Astrocyte of the hippocampus (primary cell): ENCODE measurements around the gene TCF23.

Experiments
- DNase-seq: peaks from one replicate; pipeline ENCODE4 v3.0.0; 2011; ENCODE audit warnings: low read depth, low spot score

The TCF23 gene

DNA sequence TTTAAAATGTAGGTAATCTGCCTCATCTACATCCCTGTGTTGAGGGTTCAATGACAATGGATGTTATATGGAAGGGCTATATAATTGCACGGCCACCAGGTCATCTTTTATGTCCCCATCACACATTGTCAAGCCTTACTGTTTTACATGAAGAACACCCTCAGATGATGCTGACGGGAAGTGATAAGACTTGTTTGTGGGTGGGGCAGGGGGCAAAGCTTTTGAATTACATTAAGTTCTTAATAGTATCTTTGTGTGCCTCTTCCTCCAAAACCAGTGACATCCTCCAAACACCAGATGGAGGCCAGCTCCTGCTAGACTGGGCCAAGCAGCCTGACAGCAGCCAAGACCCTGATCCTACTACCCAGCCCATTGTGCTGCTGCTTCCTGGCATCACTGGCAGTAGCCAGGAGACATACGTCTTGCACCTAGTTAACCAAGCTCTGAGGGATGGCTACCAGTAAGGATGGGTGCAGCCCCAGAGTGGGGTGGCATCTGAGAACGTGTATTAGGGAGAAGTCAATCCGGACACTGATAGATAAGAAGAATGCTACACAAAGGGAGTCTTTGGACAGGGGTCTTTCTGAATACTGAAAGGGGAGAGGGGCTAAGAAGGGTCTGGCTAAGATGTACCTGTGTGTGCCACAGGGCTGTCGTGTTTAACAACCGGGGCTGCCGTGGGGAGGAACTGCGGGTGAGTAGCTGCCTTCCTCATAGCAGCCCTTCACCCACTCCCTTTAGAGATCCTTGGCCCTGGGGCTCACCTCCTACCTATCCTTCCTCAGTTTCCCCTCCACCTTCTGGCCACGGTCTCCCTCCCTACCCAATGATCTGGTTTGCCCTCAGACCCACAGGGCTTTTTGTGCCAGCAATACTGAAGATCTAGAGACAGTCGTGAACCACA, 19.9 kb upstream of the TCF23 start:
- no peak for DNase-seq

DNA sequence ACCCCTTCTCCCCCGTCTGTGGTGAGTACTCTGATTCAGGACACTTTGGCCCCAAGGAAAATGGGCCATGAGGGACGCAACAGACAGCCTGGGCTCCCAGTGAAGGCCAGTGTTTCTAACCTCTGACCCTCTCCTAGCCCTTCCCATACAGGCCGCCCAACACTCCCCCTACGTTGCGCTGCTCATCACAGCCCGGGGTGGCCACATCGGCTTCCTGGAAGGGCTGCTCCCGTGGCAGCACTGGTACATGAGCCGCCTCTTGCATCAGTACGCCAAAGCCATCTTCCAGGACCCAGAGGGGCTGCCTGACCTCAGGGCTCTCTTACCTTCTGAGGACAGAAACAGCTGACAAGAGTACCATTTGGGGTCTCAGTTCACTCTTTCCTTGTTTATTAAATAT, 18.4 kb upstream of the TCF23 start:
- DNase-seq, result no peak

DNA sequence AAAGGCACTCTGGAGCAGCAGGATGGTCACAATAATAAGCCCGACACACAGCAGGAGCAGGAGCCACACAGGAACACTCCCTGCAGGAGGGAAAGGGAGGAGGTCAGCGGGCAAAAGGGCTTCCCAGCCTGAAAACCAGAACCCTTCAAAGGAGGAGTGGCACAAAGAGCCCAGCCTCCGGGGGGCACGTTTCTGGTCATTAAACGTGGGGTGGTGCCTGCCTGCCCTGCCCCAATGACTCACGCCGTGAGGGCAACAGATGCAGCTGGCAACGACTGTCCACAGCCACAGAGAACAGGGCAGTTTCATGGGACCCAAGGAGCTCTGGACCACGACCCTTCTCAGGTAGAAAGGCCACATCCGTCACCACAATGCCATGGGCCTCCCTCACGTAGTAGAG, 17.4 kb upstream of the TCF23 start:
- DNase-seq, result no peak

DNA sequence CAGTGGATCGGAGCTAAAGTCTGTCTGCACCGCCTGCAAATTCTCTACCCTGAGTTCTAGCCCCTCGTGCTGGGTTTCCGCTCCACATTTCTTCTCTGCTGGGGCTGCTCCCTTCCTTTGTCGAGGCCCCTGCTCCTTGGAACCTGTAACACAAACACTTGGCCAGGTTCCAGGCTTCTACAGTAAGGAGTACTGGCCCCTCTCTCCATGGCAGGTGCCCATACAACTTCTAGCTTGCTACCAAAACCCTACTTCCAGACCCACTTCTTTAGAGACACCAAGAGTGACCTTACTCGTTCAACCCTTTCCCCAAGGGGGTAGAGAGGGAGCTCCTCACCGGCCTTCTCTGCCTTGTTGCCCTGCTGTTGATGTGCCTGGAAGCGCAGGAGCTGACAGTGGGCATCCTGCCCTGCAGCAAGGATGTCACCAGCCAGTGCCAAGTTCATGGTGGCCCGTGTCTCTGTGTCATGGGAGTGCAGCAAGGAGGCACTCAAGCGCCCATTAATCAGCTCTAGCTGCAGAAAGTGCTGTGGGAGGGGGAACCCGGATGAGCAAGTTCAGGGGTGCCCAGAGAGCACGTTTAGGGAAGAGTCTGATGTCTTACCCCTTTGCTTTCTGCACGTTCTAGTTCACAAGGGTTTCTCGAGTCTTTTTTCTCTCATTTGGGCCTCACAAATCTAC, 15.5 kb upstream of the TCF23 start:
- no peak for DNase-seq

DNA sequence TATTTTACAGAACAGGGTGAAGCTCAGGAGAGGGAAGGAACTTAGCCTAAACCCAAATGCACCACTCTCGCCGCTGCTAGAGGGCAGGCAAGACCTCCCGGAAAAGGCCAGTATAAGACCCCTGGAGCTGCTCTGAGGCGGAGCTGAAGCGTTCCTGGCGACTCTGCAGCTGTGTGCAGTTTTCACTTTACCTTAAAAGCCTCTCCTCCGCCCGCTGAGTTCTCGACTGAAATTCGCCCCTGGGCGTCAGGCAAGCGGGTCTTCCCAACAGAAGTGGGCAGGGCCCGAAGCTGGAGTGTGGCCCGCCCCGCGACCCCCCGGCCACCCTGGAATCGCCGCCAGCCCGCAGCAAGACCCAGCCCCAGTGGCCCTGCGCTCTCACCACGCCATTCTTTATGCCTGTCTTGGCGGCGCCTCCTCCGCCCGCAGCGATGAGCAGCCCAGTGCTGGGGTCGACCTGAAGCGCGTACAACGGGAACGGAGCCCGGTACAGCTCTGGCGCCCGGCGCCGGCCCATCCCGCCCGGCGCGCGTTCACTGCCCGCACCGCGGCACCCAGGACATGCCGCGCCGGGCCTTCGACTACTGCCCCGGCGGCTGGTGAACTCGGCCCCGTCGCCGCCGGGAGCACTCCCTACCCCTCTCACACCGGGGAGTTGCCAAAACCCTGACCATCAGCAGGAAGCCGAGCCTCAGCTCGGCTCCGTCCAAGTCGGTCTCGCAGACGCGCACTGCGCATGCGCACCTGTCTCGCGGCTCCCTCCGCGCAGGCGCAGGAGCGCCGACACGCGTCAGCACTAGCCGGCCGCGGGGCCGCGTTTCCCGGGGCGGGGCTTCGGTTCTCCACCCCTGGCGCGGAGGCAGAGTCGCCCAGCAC, 14.7 kb upstream of the TCF23 start, which contains the start of gene PREB:
Gene PREB, minus strand, starts transcription at position 732 of the 876 bp plus-strand sequence. Its CDS starts 215 bp downstream, at position 517.
- DNase-seq, result peak; percentile 99

DNA sequence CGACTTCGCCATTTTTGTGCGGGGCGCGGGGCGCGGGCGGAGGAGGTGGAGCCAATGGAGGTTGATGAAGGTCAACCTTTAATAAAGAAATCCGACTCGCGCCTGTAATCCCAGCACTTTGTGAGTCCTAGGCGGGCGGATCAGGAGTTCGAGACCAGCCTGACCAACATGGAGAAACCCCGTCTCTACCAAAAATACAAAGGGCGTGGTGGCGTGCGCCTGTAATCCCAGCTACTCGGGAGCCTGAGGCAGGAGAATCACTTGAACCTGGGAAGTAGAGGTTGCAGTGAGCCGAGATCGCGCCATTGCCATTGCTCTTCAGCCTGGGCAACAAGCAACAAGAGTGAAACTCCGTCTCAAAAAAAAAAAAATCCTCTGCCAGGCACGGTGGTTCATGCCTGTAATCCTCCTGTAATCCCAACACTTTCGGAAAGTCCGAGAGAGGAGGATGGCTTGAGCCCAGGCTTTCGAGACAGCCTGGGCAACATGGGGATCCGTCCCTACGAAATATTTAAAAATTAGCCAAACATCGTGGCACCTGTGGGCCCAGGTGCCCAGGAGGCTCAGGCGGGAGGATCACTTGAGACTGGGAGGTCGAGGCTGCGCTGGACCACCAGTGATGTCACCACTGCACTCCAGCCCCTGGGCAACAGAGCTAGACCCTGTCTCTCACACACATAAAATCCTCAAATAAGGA, 13.9 kb upstream of the TCF23 start:
- DNase-seq, result no peak

DNA sequence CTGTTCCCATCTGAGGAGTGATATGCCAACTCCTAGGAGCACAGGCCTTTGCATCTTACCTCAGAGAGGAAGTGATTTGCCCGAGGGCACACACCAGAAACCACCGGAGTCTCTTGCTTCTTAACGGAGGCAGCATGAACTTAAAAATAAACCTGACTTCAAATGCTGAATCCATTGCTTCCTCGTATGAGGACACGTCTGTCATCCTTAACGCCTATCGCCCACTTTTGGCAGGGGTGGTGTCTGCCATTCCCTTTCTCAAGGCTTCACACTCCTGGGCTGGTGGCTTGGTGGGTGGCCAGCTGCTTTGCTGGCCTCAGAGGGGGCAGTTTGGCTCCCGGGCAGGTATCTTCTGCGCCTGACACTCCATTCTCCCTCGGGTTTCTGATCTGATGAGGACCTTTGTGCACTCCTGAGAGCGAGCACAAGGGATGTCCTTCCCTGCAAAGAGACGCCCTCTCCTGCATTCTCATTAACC, 13.3 kb upstream of the TCF23 start:
- no peak for DNase-seq

DNA sequence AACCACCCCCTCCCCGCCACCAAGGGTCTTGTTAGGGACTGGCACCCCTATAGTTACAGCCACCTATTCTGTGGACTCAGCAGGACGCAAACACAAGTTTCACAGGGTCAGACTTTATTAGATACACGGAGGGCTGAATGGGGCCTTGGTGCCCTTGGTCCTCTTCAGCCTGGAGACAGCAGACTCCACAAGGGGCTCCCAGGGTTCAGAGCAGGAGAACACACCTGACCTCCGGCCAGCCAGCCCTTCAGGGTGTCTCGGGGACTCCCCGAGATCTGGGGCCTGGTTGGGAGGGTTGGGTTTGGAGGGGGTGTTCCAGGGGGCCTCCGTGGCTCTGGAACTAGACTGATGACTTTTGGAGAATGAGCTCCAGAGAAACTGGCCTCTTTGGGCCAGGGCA, 12.1 kb upstream of the TCF23 start:
- DNase-seq, result no peak

DNA sequence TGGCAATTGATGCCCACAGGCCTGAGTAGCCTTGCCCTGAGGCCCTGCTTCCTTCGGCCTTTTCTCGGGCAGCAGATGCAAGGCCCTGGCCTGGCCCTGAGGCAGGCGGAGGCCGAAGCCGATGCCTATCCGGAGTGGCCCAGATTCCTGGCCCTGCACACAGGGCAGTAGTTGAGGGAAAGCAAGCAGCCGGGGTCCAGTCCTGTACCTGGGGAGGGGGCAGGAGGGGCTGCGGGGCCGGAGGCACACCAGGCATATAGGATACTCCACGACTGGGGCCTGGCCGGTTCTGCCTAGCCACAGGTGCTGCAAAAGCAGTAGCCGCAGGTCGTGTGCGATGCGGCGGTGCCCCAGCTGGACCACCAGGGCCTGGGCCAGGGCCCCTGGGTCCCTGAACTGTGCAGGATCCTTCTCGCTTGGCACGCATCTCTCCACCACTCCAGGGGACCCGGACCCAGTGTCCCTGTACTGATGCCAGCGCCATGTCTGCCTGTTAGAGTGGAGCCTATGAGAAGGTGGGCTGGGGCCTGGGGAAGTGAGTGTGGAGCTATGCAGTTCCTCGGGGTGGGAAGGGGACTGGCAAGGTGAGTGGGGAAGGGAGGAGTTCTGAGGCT, 11.4 kb upstream of the TCF23 start:
- DNase-seq, result no peak

DNA sequence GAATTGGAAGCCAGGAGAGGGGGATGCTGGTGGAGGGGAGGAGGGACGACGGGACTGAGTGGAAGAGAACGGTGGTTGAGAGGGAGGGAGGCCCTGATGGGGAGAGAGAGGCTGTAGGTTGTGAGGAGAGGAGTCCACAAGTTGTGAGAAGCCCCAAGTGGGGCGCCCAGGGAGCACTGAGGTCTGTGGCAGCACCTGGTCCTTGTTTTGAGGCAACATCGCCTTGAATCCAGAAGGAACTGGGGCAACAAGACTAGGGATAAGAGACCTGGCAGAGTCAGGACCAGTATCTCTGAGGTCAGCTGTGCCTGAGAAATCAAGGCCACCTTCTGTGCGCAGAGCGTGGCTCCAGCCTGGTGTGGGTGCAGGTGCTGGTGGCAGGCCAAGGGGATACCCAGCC, 10.7 kb upstream of the TCF23 start:
- no peak for DNase-seq

DNA sequence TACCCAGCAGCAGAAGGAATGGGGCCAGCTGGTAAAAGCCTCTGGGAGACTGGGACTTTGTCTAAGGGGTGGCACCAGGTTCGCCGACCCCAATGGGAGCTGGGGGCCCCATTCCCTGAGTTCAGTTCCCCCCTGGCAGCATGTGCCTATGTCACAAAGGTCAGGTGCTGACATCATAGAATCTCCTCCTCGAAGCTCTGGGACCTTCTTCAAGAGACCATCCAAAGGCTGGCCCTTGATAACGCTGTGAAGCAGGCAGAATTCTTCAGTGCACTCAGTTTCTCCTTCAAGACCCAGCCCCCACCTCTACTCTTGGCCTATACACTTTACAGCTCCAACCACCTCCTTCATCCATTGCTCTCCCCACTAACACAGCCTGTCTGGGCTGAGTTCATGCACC, 9.5 kb upstream of the TCF23 start, which contains the start of gene PRR30:
Gene PRR30, minus strand, starts transcription at position 101 of the 400 bp plus-strand sequence. CDS start 1,081 bp downstream, outside the sequence.
- no peak for DNase-seq

DNA sequence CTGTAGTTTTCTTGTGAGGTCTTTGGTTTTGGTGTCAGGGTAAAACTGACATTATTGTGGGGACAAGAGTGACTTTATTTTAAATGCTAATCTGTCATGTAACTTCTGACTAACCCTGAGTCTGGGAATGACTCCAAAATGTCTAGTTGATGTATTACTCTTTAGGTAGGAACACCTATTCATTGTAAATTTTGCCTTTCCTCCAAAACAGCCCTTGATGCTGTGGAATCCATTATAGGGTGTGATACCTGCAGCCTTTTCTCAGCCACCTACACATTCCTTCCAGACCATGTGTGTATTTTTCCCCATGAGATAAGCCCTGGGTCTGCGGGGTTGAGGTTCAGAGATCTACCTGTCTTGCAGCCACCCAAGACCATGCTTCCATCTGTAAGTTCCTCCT, 5.5 kb upstream of the TCF23 start:
- DNase-seq, result no peak

DNA sequence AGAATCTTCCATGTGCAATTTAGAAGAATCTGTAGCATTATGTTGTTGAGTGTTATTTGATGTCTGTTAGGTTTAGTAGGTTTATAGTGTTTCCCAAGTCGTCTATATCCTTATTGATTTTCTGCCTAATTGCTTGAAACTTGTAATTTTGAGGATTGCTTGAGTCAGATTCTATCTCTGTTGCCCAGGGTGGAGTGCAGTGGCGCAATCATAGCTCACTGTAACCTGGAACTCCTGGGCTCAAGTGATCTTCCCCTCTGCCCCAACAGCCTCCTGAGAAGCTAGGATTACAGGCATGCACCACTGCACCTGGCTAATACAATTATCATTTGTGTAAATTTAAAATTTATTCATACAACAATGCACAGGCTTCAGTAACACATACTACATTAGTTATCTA, 3.1 kb upstream of the TCF23 start:
- DNase-seq, result no peak

DNA sequence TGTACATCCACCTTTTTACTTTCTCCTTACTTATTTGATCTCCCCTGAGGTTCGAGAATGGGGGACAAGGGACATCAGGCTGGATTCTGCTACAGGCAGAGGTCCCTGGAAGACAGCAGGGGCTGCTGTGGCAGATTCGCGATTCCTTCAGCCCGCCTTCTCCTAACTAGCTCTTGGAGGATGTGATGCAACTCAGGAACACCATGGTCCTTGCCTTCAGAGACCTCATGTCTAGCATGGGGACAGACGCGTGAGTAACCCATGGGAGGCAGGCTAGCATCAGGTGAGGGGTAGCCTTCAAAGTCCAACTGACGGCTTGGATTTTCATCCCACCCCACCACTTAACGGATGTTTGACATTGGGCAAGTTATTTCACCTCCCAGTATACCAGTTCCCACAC, 869 bp upstream of the TCF23 start:
- no peak for DNase-seq

DNA sequence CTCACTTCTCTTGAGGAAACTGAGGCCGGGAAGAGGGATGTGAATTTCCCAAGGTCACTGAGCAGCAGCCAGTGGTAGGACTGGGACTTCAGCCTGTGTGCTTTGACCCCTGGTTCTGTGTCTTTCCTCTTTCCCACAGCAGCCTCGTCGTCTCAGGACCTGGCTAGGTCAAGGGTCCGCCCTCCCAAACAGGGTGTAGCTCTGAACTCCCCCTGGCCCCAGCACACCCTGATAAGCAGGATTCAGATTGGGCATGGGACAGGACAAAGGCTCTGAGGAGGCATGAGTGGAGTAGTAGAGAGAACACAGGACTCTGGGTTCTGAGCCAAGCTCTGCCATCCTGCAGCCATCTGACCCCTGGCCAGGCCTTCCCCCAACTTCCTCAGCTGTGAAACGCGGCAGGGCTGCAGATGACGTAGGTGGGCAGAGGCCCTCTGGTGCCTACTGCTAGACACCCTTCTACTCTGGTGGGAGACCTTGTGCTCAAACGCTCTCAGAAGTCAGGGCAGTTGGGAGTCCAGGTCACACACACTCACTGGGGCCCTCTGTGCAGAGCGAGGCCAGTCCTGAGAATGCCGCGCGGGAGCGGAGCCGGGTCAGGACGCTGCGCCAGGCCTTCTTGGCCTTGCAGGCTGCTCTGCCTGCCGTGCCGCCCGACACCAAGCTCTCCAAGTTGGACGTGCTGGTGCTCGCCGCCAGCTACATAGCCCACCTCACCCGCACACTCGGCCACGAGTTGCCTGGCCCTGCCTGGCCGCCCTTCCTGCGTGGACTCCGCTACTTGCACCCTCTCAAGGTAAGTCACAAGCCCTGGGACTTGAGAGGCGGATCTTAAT, 984 bp downstream of the TCF23 start:
- DNase-seq, result no peak

DNA sequence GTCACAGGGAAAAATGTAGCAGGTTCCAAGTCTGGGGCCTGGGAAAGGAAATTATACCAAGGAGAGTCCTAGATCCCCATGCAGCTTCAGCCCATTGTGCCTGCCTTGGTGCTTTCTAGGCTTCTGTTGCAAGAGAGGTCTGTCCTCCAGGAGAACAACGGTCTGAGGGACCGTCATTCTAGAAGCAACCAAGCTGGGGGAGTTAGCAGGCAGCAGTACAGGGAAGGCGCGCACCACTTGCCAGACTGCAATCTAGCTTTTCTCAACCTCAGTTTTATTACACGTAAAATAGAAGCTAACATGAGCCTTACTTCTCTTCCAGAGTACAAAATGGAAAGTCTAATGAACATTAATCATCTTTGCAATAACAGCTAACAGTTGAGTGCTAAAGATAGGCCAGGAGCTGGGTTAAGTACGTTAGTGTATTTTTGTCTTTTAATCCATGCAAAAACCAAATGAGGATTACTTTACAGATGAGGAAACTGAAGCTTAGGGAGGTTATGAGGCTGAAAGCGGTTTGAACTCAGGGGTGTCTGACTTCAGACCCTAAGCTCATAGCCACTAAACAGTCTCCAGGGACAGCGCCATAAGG, 1.9 kb downstream of the TCF23 start:
- DNase-seq, result no peak

DNA sequence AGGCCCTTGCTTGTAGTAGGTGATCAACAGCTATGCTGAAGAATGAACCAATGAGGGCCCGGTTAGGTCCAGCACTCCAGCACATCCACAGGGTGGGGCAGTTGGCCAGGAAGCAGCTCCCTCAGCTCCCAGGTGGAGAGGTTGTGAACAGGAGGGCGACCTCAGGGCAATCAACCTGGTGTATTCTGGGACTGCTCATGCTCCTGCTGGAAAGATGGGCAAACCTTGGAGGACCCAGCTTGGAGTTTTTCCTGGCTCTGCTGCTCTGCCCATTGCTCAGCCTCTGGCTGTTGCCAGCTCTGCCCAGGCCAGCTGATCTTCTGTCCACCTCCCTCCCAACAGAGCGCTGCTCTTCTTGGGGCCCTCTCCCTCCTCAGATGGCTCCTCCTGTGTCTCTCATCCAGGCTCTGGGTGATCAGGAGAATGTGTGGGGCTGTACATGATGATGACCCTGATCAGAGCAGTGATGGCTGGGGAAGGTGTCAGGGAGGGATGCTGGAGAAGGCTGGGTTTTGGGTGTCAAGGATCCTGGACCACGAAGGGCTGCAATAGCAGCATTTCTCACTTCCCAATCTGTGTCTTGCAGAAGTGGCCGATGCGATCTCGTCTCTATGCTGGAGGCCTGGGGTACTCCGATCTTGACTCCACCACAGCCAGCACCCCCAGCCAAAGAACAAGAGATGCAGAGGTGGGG, 3.4 kb downstream of the TCF23 start:
- DNase-seq, result no peak

DNA sequence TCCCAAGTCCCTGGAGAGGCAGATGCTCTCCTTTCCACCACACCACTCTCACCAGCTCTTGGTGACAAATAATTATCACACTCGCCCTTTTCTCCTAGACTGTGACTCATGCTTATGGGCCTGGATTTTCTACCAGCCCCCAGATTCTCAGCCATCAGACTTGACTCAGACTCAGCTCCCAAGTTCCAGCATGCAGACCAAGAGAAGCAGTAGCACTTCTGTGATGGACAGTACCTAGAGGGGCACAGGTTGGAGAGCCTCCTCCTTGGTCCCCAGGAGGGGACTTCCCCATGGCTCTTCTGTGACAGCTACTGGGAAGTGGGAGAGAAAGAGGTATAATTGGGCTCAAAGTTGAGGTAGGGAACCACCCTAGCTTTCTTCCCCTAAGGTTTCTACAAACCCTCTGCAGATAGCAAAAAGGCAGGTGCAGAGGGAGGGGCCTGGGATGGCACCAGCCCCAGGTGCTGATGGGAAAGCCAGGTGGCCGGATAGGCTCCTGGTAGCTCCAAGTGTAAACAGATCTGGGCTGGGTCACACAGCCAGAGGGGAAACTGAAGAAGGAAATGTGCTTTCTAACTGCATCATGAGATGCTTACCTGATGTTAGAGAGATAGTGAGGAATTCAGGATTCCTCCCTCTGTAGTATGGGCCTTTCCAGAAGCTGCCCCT, 4.1 kb downstream of the TCF23 start:
- peak; percentile 26 for DNase-seq
